Effector memory CD8-positive, alpha-beta T cell (primary cell): ENCODE data around the gene ZNRF3.
"Not testable (repeated sequence)": the region's sequence is repeated elsewhere in the genome, so short reads cannot be mapped to it uniquely, and the experiment has no call there.

Source experiments
- ATAC-seq: fragments of 150-1000 bp; cut with Tn5 transposase; replicated peaks from 2 replicates; pipeline ENCODE4 v1.10.0; 2021; ENCODE audit warnings: mild to moderate bottlenecking, moderate library complexity
- DNase-seq, 3 experiments: peaks; one replicate each; pipeline ENCODE4 v3.0.0; 2021
- H3K27ac Mint-ChIP-seq, 2 donors: one replicate each; pipeline ENCODE4 v1.8.0; 2022; ENCODE audit warnings: mild to moderate bottlenecking in 2 of 2, mixed read lengths in 2 of 2, moderate library complexity in 2 of 2
- H3K27me3 Mint-ChIP-seq, 2 donors: one replicate each; pipeline ENCODE4 v1.8.0; 2022; ENCODE audit warnings: mixed read lengths in 2 of 2
- H3K36me3 Mint-ChIP-seq: one replicate; pipeline ENCODE4 v1.8.0; 2022; ENCODE audit warnings: mild to moderate bottlenecking, moderate library complexity, mixed read lengths; ENCODE audit not compliant: insufficient read depth
- H3K4me1 Mint-ChIP-seq, 2 donors: one replicate each; pipeline ENCODE4 v1.8.0; 2022; ENCODE audit warnings: low read depth in 2 of 2, mixed read lengths in 2 of 2
- H3K4me3 Mint-ChIP-seq, 2 donors: one replicate each; pipeline ENCODE4 v1.8.0; 2022; ENCODE audit warnings: mild to moderate bottlenecking in 2 of 2, mixed read lengths in 2 of 2, moderate library complexity in 2 of 2
- H3K9me3 Mint-ChIP-seq, 2 donors: one replicate each; pipeline ENCODE4 v1.8.0; 2022; ENCODE audit warnings: mixed read lengths in 2 of 2
- total RNA-seq, 9 experiments: gene quantifications; one replicate each; lab custom pipeline; 2026; lab: John Stamatoyannopoulos, UW

ZNRF3 gene
- 1.0 to 12.6 (median 5.7) reads per million in 9 experiments for total RNA-seq

DNA sequence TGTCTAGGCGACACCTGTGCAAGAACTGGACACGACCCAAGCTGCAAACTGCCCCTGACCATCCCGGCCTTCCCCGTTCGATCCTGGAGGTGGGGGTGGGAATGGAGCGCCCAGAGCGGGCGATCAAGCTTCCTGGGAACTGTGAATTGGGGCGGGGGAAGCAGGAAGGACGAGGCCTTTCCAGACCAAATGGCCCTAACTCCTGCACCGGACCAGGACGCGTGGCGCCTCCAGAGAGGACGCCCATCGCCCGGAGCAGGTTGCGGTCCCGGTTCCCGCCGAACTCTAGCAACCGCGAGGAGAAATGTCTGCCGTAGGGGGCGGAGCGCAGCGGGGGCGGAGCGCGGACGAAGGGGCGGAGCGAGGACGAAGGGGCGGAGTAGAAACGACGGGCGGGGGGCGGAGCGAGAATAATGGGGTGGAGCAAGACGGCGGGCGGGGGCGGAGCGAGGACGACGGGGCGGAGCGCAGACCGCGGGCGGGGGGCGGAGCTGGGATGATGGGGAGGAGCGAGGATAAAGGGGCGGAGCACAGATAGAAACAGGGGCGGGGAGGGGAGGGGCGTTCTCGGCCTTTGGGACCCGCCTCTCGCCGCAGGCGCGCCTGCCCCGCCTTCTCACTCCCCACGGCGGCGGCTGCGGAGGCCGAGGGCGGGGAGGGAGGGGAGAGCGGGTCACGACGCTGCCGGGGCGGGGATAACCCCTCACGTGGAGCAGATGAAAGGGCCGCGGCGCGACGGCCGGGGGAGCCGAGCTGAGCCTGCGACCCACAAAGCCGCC, at the start of gene ZNRF3:
ZNRF3 (plus strand) TSS at position 695 of the 779 bp plus-strand sequence. CDS start 195 bp downstream, outside the sequence.
- Mint-ChIP-seq H3K4me1 (peaks cover 14 to 15% of the 10 kb centered on the region in 2 donors), H3K36me3 (peaks cover 13% of the 10 kb centered on the region), H3K27ac (peak within 1 kb of the TSS in 1 of 2 donors; percentile 75), H3K4me3 (peak within 1 kb of the TSS; percentile 82 to 88), H3K27me3 (peaks cover 0 to 17% of the 10 kb centered on the region in 2 donors), H3K9me3 (no peaks in the 10 kb centered on the region)
- ATAC-seq (peak; percentile 84), DNase-seq (peak; percentile 85 to 87 (median 86))

DNA sequence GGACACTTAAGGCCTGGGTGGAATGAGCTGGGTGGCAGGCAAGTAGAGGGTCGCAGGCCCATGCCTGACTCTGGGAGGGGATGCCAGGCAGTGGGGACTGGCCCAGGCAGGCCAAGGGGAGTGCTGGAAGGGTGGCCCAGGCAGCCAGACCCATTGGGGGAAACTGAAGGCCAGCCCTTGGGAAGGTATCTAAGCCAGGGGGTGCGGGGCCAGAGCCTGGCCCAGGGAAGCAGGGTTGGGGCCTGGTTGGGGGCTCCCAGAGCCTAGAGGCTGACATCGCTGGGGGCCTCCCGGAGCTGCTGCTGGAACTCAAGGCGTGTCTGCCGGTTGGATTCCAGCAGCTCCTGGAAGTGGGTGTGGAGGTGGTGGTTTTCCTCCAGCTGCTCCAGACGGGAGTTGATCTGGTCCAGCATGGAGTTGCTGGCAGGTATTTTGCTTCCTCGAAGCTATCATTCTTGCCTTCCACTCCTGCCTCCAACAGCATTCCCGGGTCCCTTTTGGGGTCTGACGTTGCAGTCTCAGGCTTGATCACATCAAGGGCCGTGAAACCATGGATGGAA, 47.7 kb upstream of the ZNRF3 start:
- no peaks in the 10 kb centered on the region for H3K27me3 Mint-ChIP-seq
- peaks cover 22% of the 10 kb centered on the region in 2 donors for H3K4me1 Mint-ChIP-seq
- DNase-seq (no peak), ATAC-seq (no peak)
- no peaks in the 10 kb centered on the region for H3K36me3 Mint-ChIP-seq
- no peak overlapping the region for H3K27ac Mint-ChIP-seq
- H3K4me3 Mint-ChIP-seq: no peak overlapping the region
- no peaks in the 10 kb centered on the region for H3K9me3 Mint-ChIP-seq

GRCh38 chr22:28837640-28838039, 45.7 kb upstream of the ZNRF3 start:
- Mint-ChIP-seq H3K4me1 (peaks cover 12 to 13% of the 10 kb centered on the region in 2 donors), H3K27ac (peak overlapping the region in 1 of 2 donors; percentile 28), H3K36me3 (peaks cover 3% of the 10 kb centered on the region), H3K4me3 (no peak overlapping the region), H3K9me3 (no peaks in the 10 kb centered on the region), H3K27me3 (no peaks in the 10 kb centered on the region)
- DNase-seq: no peak
- no peak for ATAC-seq

GRCh38 chr22:28838971-28839370, 44.4 kb upstream of the ZNRF3 start:
- peaks cover 3% of the 10 kb centered on the region for H3K36me3 Mint-ChIP-seq
- no peaks in the 10 kb centered on the region for H3K9me3 Mint-ChIP-seq
- H3K4me1 Mint-ChIP-seq: peaks cover under 1 to 3% of the 10 kb centered on the region in 2 donors
- no peak overlapping the region for H3K4me3 Mint-ChIP-seq
- ATAC-seq: no peak
- DNase-seq: no peak
- no peaks in the 10 kb centered on the region for H3K27me3 Mint-ChIP-seq
- no peak overlapping the region for H3K27ac Mint-ChIP-seq

- Mint-ChIP-seq H3K4me1 (peaks cover 0 to 3% of the 10 kb centered on the region in 2 donors), H3K27me3 (no peaks in the 10 kb centered on the region), H3K4me3 (no peak overlapping the region), H3K36me3 (peaks cover 3% of the 10 kb centered on the region), H3K27ac (no peak overlapping the region), H3K9me3 (no peaks in the 10 kb centered on the region)
- ATAC-seq: no peak
- no peak for DNase-seq
Observed at GRCh38 chr22:28841111-28841510, 42.3 kb upstream of the ZNRF3 start.

DNA sequence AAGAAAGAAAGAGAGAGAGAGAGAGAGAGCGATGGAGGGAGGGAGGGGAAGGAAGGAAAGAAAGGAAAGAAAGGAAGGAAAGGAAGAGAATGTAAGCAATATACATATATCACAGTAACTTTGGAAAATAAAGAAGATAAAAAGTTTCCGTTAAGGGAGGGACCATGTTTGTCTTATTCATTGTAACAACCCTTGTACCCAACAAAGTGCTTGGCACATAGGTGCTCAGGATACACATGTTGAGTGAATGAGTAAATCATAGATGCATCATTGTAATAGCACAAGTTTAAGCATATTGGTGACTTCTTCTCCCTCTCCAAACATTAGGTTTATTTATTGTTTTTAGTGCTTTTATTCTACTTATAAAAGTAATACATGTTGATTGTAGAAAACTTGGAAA, 39.7 kb upstream of the ZNRF3 start:
- Mint-ChIP-seq H3K4me3 (no peak overlapping the region), H3K27ac (no peak overlapping the region), H3K9me3 (peaks cover 0 to 2% of the 10 kb centered on the region in 2 donors), H3K27me3 (no peaks in the 10 kb centered on the region), H3K4me1 (no peaks in the 10 kb centered on the region), H3K36me3 (peaks cover 3% of the 10 kb centered on the region)
- ATAC-seq (no peak), DNase-seq (no peak)

DNA sequence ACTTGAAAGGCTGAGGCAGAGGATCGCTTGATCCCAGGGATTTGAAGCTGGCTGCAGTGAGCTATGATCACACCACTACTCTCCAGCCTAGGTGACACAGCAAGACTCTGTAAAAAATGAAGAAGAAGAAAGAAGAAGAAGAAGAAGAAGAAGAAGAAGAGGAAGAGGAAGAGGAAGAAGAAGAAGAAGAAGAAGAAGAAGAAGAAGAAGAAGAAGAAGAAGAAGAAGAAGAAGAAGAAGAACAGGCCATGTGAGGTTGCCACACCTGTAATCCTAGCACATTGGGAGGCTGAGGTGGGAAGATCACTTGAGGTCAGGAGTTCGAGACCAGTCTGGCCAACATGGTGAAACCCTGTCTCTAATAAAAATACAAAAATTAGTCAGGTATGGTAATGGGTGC, 39.1 kb upstream of the ZNRF3 start:
- not testable (repeated sequence) for H3K27ac Mint-ChIP-seq

DNA sequence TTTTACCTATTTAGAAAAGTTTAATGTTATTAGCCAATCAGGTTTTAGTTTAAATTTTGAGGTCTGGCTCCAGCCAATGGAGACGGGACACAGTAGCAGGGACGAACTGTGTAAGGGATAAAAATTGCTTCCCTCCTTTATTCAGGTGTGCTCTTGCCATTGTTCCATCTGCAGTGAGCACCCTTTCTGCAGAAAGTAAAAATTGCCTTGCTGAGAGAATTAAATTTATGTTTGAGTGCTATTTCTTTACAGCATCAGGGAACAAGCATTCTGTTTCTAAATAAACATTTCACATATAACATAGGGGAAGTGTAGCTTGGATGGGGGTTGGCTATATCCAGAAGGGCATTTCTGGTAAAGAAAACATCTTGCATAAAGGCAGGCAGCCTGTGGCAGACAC, 36.4 kb upstream of the ZNRF3 start:
- Mint-ChIP-seq H3K4me1 (no peaks in the 10 kb centered on the region), H3K4me3 (no peak overlapping the region), H3K27ac (no peak overlapping the region), H3K36me3 (peaks cover 2% of the 10 kb centered on the region), H3K27me3 (no peaks in the 10 kb centered on the region), H3K9me3 (peaks cover 0 to 2% of the 10 kb centered on the region in 2 donors)
- no peak for ATAC-seq
- no peak for DNase-seq

More for the DNA sequence above, 39.1 kb upstream of the ZNRF3 start:
- not testable (repeated sequence) for H3K36me3 Mint-ChIP-seq, H3K9me3 Mint-ChIP-seq, H3K4me3 Mint-ChIP-seq, ATAC-seq, H3K4me1 Mint-ChIP-seq, H3K27me3 Mint-ChIP-seq, DNase-seq

- Mint-ChIP-seq H3K36me3 (no peaks in the 10 kb centered on the region), H3K27ac (no peak overlapping the region), H3K27me3 (no peaks in the 10 kb centered on the region), H3K4me1 (peaks cover 0 to 4% of the 10 kb centered on the region in 2 donors), H3K4me3 (no peak overlapping the region), H3K9me3 (no peaks in the 10 kb centered on the region)
- ATAC-seq (peak; percentile 43), DNase-seq (peak; percentile 45 to 60 (median 51))
Observed at GRCh38 chr22:28855355-28856094, 27.8 kb upstream of the ZNRF3 start.

- no peaks in the 10 kb centered on the region for H3K9me3 Mint-ChIP-seq
- no peak overlapping the region for H3K4me3 Mint-ChIP-seq
- ATAC-seq (no peak), DNase-seq (no peak)
- no peak overlapping the region for H3K27ac Mint-ChIP-seq
- no peaks in the 10 kb centered on the region for H3K36me3 Mint-ChIP-seq
- peaks cover 0 to 4% of the 10 kb centered on the region in 2 donors for H3K4me1 Mint-ChIP-seq
- no peaks in the 10 kb centered on the region for H3K27me3 Mint-ChIP-seq
Observed at GRCh38 chr22:28856095-28856455, 27.3 kb upstream of the ZNRF3 start.

- ATAC-seq: no peak
- H3K27me3 Mint-ChIP-seq: no peaks in the 10 kb centered on the region
- H3K36me3 Mint-ChIP-seq: no peaks in the 10 kb centered on the region
- no peak overlapping the region for H3K4me3 Mint-ChIP-seq
- H3K4me1 Mint-ChIP-seq: peaks cover 0 to 4% of the 10 kb centered on the region in 2 donors
- no peak for DNase-seq
- H3K9me3 Mint-ChIP-seq: no peaks in the 10 kb centered on the region
- H3K27ac Mint-ChIP-seq: no peak overlapping the region
Observed at GRCh38 chr22:28857288-28857687, 26.1 kb upstream of the ZNRF3 start.

- no peaks in the 10 kb centered on the region for H3K36me3 Mint-ChIP-seq
- no peak overlapping the region for H3K4me3 Mint-ChIP-seq
- peaks cover 5 to 10% of the 10 kb centered on the region in 2 donors for H3K27me3 Mint-ChIP-seq
- no peaks in the 10 kb centered on the region for H3K9me3 Mint-ChIP-seq
- H3K4me1 Mint-ChIP-seq: no peaks in the 10 kb centered on the region
- H3K27ac Mint-ChIP-seq: no peak overlapping the region
- ATAC-seq: no peak
- no peak for DNase-seq
Observed at GRCh38 chr22:28864878-28865596, 18.3 kb upstream of the ZNRF3 start.

DNA sequence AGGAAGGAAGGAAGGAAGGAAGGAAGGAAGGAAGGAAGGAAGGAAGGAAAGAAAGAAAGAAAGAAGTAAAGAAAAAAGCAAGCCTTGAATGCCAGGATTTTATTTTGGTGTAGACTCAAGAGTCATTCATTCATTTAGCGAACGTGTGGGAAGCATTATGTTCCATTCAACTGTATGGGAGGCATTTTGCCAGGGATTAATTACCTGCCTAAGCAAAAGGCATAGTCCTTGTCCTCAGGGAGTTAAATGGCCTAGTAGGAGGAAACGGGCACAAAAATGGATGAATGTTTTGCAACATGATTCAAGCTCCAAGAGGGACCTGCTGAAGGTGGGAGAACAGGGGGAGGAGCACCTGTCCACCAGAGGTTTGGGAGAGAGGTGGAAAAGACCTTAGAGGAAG, 16.2 kb upstream of the ZNRF3 start:
- Mint-ChIP-seq H3K9me3 (no peaks in the 10 kb centered on the region), H3K27ac (no peak overlapping the region)

More for the DNA sequence above, 16.2 kb upstream of the ZNRF3 start:
- H3K4me3 Mint-ChIP-seq: no peak overlapping the region
- DNase-seq: no peak
- no peaks in the 10 kb centered on the region for H3K36me3 Mint-ChIP-seq
- H3K27me3 Mint-ChIP-seq: peaks cover 5 to 10% of the 10 kb centered on the region in 2 donors
- ATAC-seq: no peak
- H3K4me1 Mint-ChIP-seq: no peaks in the 10 kb centered on the region
